Measurements from ENCODE around the gene NYAP1. TPM values are rescaled to one million over a fixed set of nuclear protein-coding genes. Genes with fewer than 3 reads are reported as not detected.

Gene NYAP1
- total and polyA plus RNA-seq, 7 donors = 0.08 to 0.32 (median 0.15) TPM

DNA sequence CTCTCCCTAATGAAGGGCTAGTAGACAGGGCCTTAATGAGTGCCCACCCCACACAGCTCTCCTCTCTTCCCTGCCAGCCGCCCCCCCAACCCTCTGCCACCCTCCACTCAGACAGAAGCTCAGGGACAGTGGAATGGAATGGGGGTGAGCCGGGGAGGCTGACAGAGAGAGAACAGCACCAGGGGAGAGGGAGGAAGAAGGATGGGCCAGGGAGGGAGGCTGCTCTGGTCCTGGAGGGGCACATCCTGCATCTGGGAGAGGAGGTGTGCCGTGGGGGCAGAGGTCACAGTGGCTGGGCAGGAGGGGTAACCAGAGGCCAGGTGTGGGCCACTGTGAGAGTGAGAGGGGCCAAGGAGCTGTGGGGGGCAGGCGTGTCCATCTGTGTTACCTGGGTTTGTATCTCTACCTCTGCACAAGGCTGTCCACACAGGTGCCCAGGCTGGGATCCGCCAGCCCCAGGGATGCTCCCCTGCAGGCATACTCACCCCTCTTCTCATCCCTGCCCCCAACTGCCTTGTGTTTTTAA, 2.4 kb downstream of the NYAP1 start:
- WGBS, 3 donors = 87 to 93% (median 90%) methylated on average over 2 to 5 of the region's 5 CpGs
- TF ChIP-seq, protein P1, sequence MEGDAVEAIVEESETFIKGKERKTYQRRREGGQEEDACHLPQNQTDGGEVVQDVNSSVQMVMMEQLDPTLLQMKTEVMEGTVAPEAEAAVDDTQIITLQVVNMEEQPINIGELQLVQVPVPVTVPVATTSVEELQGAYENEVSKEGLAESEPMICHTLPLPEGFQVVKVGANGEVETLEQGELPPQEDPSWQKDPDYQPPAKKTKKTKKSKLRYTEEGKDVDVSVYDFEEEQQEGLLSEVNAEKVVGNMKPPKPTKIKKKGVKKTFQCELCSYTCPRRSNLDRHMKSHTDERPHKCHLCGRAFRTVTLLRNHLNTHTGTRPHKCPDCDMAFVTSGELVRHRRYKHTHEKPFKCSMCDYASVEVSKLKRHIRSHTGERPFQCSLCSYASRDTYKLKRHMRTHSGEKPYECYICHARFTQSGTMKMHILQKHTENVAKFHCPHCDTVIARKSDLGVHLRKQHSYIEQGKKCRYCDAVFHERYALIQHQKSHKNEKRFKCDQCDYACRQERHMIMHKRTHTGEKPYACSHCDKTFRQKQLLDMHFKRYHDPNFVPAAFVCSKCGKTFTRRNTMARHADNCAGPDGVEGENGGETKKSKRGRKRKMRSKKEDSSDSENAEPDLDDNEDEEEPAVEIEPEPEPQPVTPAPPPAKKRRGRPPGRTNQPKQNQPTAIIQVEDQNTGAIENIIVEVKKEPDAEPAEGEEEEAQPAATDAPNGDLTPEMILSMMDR (IDR thresholded peaks at IDR 0.05) = no peak
- intact Hi-C loops (cut with DNase I) = no loop called here

DNA sequence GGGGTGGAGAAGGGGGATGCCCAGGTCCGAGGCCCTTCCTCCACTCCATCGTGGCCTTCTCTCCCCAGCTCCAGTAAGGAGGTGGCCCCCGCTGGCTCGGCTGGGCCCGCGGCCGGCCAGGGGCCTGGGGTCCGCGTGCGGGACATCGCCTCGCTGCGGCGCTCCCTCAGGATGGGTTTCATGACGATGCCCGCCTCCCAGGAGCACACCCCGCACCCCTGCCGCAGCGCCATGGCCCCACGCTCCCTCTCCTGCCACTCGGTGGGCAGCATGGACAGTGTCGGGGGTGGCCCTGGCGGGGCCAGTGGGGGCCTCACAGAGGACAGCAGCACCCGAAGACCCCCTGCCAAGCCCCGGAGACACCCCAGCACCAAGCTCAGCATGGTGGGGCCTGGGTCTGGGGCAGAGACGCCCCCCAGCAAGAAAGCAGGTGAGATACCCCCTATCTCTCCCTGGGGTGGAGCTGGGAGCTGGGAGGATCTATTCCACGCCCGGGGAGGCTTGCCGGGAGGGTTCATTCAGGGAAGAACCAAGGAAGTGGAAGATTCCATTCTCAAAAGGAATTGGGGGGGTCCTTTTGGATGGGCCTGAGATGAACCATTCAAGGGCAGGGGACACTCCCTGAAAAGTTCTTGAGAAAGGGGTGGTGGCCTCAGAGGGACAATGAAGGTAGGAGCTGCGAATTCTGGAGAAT, 3.2 kb downstream of the NYAP1 start:
- no peak for ATAC-seq
- peaks cover 0 to 2% (median 0%) of the 10 kb centered on the region in 3 donors for H3K27me3 ChIP-seq (ENCODE audit: insufficient read depth in 3 of 3, low read length in 2 of 3)
- intact Hi-C loops (cut with DNase I) = no loop called here
- no peak overlapping the region for H3K4me3 ChIP-seq
- no peaks in the 10 kb centered on the region for H3K9me3 ChIP-seq
- no peaks in the 10 kb centered on the region for H3K36me3 ChIP-seq (ENCODE audit: insufficient read depth in 1 of 2, low read depth in 1 of 2)
- 83 to 89% (median 84%) methylated on average over 26 to 30 of the region's 30 CpGs for WGBS, 3 donors
- no peak for DNase-seq
- no peaks in the 10 kb centered on the region for H3K4me1 ChIP-seq
- no peak overlapping the region for H3K27ac ChIP-seq
- TF ChIP-seq, protein P1 (IDR thresholded peaks at IDR 0.05) = no peak

More for the DNA sequence above, 2.4 kb downstream of the NYAP1 start:
- H3K27ac ChIP-seq = no peak overlapping the region
- H3K4me1 ChIP-seq = no peaks in the 10 kb centered on the region
- no peak overlapping the region for H3K4me3 ChIP-seq
- H3K36me3 ChIP-seq (ENCODE audit: insufficient read depth in 1 of 2, low read depth in 1 of 2) = no peaks in the 10 kb centered on the region
- H3K9me3 ChIP-seq = no peaks in the 10 kb centered on the region
- ATAC-seq = no peak
- H3K27me3 ChIP-seq (ENCODE audit: insufficient read depth in 3 of 3, low read length in 2 of 3) = peaks cover 0 to 2% (median 0%) of the 10 kb centered on the region in 3 donors
- no peak for DNase-seq

DNA sequence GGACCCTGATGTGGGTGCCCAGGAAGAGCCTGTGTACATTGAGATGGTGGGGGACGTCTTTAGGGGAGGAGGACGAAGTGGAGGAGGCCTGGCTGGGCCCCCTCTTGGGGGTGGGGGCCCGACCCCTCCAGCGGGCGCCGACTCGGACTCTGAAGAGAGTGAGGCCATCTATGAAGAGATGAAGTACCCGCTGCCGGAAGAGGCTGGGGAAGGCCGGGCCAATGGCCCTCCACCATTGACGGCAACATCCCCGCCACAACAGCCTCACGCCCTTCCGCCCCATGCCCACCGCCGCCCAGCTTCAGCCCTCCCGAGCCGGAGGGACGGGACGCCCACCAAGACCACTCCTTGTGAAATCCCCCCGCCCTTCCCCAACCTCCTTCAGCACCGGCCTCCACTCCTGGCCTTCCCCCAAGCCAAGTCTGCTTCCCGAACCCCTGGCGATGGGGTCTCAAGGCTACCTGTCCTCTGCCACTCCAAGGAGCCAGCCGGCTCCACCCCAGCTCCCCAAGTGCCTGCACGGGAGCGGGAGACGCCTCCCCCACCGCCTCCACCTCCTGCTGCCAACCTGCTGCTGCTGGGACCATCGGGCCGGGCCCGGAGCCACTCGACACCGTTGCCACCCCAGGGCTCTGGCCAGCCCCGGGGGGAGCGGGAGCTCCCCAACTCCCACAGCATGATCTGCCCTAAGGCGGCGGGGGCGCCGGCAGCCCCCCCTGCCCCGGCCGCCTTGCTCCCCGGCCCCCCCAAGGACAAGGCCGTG, 4.8 kb downstream of the NYAP1 start:
- Histone ChIP-seq H3K27me3 (ENCODE audit: insufficient read depth in 3 of 3, low read length in 2 of 3) (peaks cover 0 to 13% (median 7%) of the 10 kb centered on the region in 3 donors), H3K4me3 (no peak overlapping the region), H3K9me3 (no peaks in the 10 kb centered on the region), H3K4me1 (no peaks in the 10 kb centered on the region), H3K36me3 (ENCODE audit: insufficient read depth in 1 of 2, low read depth in 1 of 2) (no peaks in the 10 kb centered on the region), H3K27ac (no peak overlapping the region)
- no peak for DNase-seq
- 90 to 91% (median 90%) methylated on average over 41 to 44 of the region's 44 CpGs for WGBS, 3 donors
- TF ChIP-seq, protein P1 (IDR thresholded peaks at IDR 0.05) = no peak
- ATAC-seq = no peak
- intact Hi-C loops (cut with DNase I) = no loop called here

DNA sequence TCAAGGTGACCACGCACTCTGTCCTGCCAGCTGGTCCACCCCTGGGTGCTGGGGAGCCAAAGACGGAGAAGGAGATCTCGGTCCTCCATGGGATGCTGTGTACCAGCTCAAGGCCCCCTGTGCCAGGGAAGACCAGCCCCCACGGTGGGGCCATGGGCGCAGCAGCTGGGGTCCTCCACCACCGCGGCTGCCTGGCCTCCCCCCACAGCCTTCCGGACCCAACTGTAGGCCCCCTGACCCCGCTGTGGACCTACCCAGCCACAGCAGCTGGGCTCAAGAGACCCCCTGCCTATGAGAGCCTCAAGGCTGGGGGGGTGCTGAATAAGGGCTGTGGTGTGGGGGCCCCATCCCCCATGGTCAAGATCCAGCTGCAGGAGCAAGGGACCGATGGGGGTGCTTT, 5.4 kb downstream of the NYAP1 start:
- TF ChIP-seq, protein P1 (IDR thresholded peaks at IDR 0.05) = no peak
- no peak for DNase-seq
- H3K9me3 ChIP-seq = no peaks in the 10 kb centered on the region
- no peak overlapping the region for H3K4me3 ChIP-seq
- 60 to 74% (median 63%) methylated on average over 6 to 10 of the region's 10 CpGs for WGBS, 3 donors
- no peak overlapping the region for H3K27ac ChIP-seq
- H3K27me3 ChIP-seq (ENCODE audit: insufficient read depth in 3 of 3, low read length in 2 of 3) = peaks cover 0 to 19% (median 7%) of the 10 kb centered on the region in 3 donors
- intact Hi-C loops (cut with DNase I) = no loop called here
- no peaks in the 10 kb centered on the region for H3K36me3 ChIP-seq (ENCODE audit: insufficient read depth in 1 of 2, low read depth in 1 of 2)
- peaks cover 3% of the 10 kb centered on the region for H3K4me1 ChIP-seq
- ATAC-seq = no peak
